ENCODE measurements around the gene TXNDC15.
A peak's percentile ranks its signal among the peaks of the same experiment; 100 is the strongest.

Gene TXNDC15

GRCh38 chr5:134874831-134875655 is 872 bp downstream of the TXNDC15 start:
- H3K27ac ChIP-seq (ENCODE audit: low read depth, low read length), result peak overlapping the region; percentile 58
- H4K20me1 ChIP-seq (ENCODE audit: control insufficient read depth, insufficient read depth, low read depth, low read length), result no peaks in the 10 kb centered on the region
- peak overlapping the region; percentile 91 for H3K4me3 ChIP-seq (ENCODE audit: low read length)
- no peaks in the 10 kb centered on the region for H3K9me2 ChIP-seq (replicated peaks; ENCODE audit: control insufficient read depth, low read length)
- H3K36me3 ChIP-seq (ENCODE audit: control insufficient read depth, low read length), result peaks cover 23% of the 10 kb centered on the region
- no peaks in the 10 kb centered on the region for H3K9me3 ChIP-seq (ENCODE audit: control insufficient read depth, insufficient read depth, low read length)
- TF ChIP-seq CTCF (IDR thresholded peaks at IDR 0.05; ENCODE audit: low read depth, low read length, poor library complexity, severe bottlenecking), result no peak
- TF ChIP-seq EZH2phosphoT487 (IDR thresholded peaks at IDR 0.05; ENCODE audit: borderline replicate concordance, low read length), result no peak
- H3F3A ChIP-seq (ENCODE audit: control insufficient read depth, insufficient read depth), result peaks cover 4% of the 10 kb centered on the region; the same call in 1 of the 2 replicates
- peaks cover 54% of the 10 kb centered on the region for H3K79me2 ChIP-seq (ENCODE audit: control insufficient read depth, low read length)
- peak overlapping the region; percentile 94 for H3K4me2 ChIP-seq (ENCODE audit: low read length)
- H3K27me3 ChIP-seq (ENCODE audit: control insufficient read depth, low read length), result no peaks in the 10 kb centered on the region
- H3K4me1 ChIP-seq (ENCODE audit: control insufficient read depth, low read length), result peaks cover 32% of the 10 kb centered on the region

DNA sequence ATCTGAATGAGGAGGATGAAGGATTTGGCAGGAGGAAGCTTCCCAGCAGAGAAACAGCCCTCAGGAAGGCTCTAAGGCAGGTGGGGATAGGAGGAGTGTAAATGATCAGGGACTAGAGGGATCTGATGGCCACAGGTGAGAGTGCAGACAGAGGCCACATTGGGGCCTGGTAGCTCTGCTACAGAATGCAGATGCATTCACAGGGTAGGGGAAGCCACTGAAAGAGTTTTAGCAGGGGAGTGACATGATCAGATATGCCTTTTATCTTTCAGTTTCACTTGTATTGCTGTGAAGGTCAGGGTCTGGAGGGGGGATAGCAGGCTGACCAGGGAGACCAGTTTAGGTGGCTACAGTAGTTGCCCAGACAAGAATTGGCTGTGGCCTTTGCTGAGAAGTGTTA is 3.0 kb downstream of the TXNDC15 start:
- H3K9me2 ChIP-seq (replicated peaks; ENCODE audit: control insufficient read depth, low read length), result no peaks in the 10 kb centered on the region
- H3K27me3 ChIP-seq (ENCODE audit: control insufficient read depth, low read length), result no peaks in the 10 kb centered on the region
- peaks cover 32% of the 10 kb centered on the region for H3K4me1 ChIP-seq (ENCODE audit: control insufficient read depth, low read length)
- no peaks in the 10 kb centered on the region for H3K9me3 ChIP-seq (ENCODE audit: control insufficient read depth, insufficient read depth, low read length)
- peaks cover 62% of the 10 kb centered on the region for H3K79me2 ChIP-seq (ENCODE audit: control insufficient read depth, low read length)
- no peaks in the 10 kb centered on the region for H4K20me1 ChIP-seq (ENCODE audit: control insufficient read depth, insufficient read depth, low read depth, low read length)
- TF ChIP-seq CTCF (IDR thresholded peaks at IDR 0.05; ENCODE audit: low read depth, low read length, poor library complexity, severe bottlenecking) (no peak), EZH2phosphoT487 (IDR thresholded peaks at IDR 0.05; ENCODE audit: borderline replicate concordance, low read length) (no peak)
- peaks cover 4% of the 10 kb centered on the region; the same call in 1 of the 2 replicates for H3F3A ChIP-seq (ENCODE audit: control insufficient read depth, insufficient read depth)
- no peak overlapping the region for H3K27ac ChIP-seq (ENCODE audit: low read depth, low read length)
- peak overlapping the region; percentile 94; the same call in 1 of the 2 replicates for H3K4me2 ChIP-seq (ENCODE audit: low read length)
- no peak overlapping the region for H3K4me3 ChIP-seq (ENCODE audit: low read length)
- H3K36me3 ChIP-seq (ENCODE audit: control insufficient read depth, low read length), result peaks cover 23% of the 10 kb centered on the region

DNA sequence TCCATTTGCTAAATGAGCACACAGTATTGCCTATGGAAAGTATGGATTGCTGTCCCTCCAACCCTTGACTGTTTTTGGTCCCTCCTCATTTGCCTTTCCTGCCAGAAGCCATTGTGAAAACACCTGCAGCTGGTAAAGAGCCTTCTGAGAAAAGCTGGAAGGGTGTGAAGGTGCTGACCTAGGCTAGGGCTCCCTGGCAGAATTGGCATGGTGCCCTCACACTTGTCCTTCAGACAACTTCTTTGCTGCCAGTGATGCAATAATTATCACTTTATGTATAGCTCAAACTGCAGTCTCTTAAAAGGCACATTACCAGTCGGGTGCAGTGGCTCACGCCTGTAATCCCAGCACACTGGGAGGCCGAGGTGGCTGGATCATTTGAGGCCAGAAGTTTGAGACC is 4.2 kb downstream of the TXNDC15 start:
- Histone ChIP-seq H3K4me3 (ENCODE audit: low read length) (no peak overlapping the region), H3K36me3 (ENCODE audit: control insufficient read depth, low read length) (peaks cover 23% of the 10 kb centered on the region), H3K4me2 (ENCODE audit: low read length) (no peak overlapping the region), H3K4me1 (ENCODE audit: control insufficient read depth, low read length) (peaks cover 23% of the 10 kb centered on the region), H3K27ac (ENCODE audit: low read depth, low read length) (no peak overlapping the region), H3K9me2 (replicated peaks; ENCODE audit: control insufficient read depth, low read length) (no peaks in the 10 kb centered on the region), H4K20me1 (ENCODE audit: control insufficient read depth, insufficient read depth, low read depth, low read length) (no peaks in the 10 kb centered on the region), H3K27me3 (ENCODE audit: control insufficient read depth, low read length) (no peaks in the 10 kb centered on the region), H3K9me3 (ENCODE audit: control insufficient read depth, insufficient read depth, low read length) (no peaks in the 10 kb centered on the region), H3F3A (ENCODE audit: control insufficient read depth, insufficient read depth) (no peaks in the 10 kb centered on the region), H3K79me2 (ENCODE audit: control insufficient read depth, low read length) (peaks cover 69% of the 10 kb centered on the region)
- TF ChIP-seq CTCF (IDR thresholded peaks at IDR 0.05; ENCODE audit: low read depth, low read length, poor library complexity, severe bottlenecking), result no peak
- no peak for TF ChIP-seq EZH2phosphoT487 (IDR thresholded peaks at IDR 0.05; ENCODE audit: borderline replicate concordance, low read length)
